Non-pigmented ciliary epithelial cell (primary cell): ENCODE results near the gene VSTM2B.

Source experiments
- DNase-seq: peaks from one replicate; pipeline ENCODE4 v3.0.0-alpha.2; 2010; ENCODE audit warnings: low read depth

VSTM2B gene

DNA sequence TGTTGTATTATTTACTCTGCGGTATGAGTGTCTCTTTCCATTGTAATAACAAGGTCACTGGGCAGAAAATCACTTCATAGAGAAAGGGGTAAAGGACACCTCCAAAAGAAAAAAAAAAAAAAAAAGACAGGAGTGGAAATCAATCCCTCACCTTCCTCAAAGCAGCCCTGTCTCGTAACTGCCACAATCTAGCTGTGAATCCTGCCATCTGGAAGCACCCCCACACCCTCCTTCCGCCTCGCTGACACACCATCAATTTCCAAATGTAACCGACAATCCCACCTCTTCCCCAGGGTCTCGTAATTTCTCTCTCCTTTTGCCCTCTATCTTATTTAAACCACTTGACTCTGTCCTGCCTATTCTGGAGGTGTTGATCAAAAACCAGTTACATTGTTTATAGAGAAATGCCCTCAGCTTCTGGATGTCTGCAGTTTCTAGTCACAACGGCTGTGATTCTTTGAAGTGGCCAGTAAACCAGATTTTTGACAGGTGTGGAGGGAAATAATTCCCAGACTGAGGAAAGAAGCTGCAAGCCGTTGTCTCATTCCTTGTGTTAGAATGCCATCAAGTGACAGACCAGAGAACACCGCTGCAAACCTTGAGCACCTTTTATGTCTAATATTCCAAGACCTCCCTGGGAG, 71.2 kb downstream of the VSTM2B start:
- DNase-seq, result no peak

DNA sequence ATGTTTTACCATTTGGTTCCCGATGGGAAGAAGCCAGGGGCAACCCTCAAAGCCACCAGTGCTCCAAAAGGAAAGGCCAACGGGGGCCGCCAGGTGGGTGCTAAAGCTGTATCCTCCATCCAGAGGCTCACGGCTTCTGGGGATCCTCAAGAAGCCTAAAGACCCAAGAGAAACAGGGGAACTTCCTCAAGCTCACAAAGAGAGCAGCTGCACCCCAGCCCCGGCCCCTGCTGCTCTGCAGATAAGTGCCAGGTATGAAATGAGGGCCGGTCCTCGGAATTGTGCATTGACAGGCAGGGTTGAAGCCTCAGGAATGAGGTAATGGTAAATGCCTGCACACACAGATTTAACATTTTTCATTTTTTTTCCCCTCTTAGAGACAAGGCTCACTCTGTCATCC, 72.2 kb downstream of the VSTM2B start:
- DNase-seq, result no peak

DNA sequence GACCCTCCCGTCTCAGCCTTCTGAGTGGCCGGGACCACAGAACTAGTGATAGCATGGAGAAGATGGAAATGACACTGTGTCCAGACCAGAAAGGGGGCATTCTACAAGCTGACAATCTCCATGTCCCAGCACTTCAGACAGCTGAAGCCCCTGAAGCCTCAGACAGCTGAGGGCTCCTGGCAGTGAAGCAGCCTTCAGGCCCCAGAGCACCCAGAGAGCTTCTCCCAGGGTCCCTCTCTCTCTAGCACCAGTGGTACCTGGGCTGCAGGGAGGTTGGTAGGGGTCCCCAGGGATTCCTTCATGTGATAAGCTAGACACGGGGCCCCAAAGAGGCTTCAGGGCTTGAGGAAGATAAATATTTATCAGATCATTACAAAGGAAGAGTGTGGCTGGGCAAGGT, 72.7 kb downstream of the VSTM2B start:
- DNase-seq, result no peak

DNA sequence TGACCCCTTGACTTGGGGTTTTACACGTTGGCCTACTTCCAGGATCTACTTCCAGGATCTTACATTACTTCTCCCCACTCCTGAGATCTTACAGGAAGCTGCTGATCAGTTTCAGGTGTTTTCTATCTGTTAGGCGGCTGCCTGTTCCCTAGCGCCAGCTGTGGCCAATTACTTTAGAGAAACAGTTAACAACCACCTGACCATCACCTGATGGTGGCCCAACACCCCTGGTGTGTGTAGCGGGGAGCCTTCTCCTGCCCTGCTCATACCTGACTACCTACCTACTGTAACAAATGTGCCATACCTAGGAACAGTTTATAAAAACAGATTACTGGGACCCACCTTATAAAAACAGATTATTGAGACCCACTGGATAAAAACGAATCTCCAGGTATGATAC, 77.5 kb downstream of the VSTM2B start:
- no peak for DNase-seq

DNA sequence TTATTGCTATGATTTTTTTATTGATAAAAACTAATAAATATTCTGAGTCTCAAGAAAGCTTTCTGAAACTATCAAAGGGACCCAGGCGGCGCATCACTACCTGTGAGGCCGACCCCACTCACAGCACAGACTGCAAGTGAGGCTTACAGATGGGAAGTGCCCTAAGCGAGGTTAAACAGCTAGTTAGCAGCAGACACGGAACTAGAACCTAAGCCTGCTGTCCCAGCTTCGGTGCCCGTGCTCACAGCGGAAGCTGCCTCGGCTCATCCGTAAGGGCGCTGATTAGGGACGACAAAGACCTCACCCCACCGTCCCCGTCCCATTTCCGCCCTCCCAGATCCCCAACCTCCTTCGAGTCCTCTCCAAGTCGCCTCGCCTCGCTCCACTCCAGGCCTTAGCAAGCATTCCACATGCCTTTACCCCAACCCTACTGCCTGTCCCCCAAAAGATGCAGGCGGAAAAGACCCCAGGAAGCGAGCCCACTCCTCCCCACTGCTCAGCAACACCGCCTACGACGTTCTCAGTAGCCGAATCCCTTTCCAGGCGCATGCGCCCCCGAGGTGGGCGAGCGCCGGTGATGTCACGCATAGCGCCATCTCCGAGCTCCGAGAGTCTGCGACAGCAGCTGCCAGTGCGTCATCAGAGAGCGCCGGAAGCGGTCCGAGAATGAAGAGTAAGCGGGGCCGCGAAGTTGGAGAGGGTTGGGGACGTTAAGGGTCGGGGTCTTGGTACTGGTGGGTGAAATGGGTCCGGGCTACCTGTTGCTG, 80.0 kb downstream of the VSTM2B start, which contains the start of gene POP4:
Gene POP4 (plus strand): TSS at position 631 of the 767 bp plus-strand sequence. CDS start 36 bp downstream, at position 667.
- DNase-seq, result peak; percentile 68

DNA sequence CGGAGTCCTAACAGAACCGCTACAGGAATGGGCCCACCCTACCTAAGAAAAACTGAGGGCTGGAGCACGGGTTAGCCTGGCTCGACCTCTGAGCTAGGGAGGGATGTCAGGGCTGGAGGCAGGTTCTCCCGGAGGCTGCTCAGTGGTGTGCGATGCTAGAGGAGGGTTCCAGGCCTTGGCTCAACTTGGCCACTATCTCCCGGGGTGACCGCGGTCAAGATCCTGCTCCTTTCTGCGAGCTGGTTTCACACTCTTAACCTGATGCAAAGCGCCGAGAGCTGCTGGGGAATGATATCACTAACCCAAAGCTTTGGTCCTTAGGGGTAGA, 80.6 kb downstream of the VSTM2B start:
- DNase-seq, result no peak

DNA sequence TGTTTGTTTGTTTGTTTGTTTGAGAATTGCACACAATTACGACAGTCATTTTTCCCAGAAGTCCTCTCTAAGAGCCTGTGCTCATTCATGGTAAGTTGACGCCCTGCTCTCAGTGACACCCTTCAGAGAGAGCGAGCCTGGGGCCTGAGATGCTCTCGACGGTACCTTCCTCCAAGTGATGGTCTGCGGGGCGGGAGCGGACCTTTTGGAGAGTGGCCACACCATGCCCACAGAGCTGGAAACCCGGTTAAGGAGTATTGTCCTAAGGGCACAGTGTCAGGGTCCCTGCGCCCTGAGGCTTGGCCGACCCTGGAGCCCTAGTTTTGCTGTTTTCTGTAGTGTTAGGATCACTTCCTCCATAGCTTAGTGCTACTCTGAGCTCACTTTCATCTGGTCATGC, 83.8 kb downstream of the VSTM2B start:
- DNase-seq, result no peak

DNA sequence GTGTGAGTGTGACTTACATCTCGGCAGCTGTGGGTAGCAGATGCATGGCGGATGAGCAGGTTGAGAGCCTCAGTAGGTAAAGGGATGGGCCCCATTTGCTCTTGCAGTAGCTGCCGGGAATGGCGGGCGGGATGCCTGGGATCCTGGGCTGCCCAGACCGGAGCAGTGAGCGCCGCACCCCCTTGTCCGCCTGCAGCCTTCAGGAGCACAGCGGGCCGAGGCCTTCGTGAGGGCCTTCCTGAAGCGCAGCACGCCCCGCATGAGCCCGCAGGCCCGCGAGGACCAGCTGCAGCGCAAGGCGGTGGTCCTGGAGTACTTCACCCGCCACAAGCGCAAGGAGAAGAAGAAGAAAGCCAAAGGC, 84.4 kb downstream of the VSTM2B start:
- no peak for DNase-seq

DNA sequence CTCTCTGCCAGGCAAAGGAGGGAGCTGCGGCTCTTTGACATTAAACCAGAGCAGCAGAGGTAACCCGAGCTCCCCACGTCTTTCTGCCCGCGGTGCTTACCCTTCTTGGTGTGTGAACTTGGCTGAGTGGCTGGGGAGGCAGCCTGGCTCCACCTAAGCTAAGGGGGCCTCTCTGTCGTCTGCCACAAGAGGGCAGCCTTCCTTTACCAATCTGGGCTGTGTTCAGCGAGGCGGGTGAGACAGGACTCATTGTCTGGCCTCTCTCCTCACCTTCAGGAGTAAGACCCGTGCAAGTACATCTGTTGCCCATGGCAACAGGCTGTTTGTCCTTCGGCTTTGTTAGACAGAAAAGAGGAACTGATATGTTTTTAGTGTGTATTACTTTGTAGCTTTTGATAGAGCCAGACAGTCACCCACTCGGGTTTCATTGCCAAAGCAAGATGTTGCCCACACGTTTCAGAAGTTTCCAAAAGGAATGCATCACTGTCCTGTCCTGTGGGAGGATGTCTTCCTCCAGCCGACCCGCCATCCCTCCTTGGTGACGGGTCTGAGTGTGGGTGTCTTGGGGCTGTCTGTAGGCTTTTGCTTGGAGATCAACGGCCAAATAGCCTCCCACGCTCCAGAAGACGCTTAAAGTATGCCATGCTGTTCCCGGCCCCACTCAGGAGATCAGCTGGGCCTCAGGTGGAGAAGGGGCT, 84.9 kb downstream of the VSTM2B start:
- DNase-seq, result peak; percentile 43

DNA sequence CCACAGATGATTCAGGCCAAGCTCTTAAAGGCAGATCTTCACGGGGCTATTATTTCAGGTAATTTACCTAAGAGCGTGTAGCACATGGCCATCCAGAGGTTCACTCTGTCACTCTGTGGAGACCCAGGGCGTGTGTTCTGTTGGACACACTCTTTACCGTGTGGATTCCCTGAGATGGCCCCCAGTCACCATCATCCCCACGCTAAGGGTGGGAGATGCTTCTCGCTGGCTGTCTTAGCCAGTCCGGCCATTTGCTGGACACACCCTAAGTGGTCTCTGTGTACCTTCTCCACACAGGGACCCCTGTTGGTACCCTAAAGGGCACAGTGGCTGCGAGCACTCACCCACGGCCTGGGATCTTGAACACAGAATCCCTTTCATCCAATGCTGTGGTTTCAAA, 86.3 kb downstream of the VSTM2B start:
- no peak for DNase-seq

DNA sequence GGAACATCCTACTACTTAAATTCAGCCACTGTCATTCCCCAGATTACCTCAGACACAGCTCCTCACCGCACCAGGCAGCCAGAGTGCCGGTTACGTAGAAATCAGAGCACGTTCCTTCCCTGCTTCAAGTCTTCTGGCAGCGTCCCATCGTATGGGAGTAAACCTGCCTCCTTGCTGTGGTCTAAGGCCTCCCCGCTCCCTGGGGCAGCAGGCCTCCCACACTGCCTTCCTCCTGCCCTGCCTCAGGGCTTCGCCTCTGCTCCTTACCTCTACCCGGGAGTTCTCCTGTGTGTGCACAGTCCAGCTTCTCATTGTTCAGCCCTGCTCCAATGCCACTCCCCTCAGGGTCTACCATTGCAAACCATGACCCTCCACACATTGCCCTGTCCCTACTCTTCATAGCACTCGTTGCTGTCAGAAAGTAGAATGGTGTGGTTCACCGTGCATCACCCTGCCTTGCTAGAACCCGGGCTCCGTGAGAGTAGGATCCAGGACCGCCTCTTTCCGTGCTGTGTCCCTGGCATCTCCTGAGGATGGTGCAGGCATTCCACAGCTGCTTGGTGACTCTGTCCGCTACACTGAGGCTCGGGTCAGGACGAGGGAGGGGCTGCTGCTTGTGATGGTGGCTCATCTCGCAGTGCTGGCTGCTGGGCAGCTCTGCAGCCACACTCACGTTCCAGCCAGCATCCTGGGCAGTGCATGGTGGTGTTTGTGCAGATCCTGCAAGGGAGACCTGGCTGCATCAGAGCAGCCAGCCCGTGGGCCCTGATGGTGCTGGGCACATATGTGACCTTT, 87.2 kb downstream of the VSTM2B start:
- DNase-seq, result no peak

DNA sequence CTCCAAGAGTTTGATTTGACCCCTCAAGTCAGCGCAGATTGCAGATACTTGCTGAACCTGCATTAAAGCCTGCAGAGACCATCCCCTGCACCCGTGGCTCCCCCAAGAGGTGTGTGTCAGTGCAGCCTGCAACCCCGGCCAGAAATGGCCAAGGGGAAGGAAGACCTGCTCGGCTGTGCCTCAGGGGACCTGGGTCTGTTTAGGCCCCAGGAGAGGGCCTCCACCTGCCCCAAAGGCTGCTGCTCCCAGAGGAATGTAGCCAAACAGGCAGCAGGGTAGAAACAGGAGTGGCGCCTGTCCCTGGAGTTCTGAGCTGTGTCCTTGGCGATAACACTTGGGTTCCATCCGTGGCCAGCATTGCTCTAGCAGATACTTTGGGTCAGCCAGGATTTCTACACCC, 88.3 kb downstream of the VSTM2B start:
- no peak for DNase-seq
